ENCODE measurements around the gene MCM5. TPM values are rescaled to one million over a fixed set of nuclear protein-coding genes. Genes with fewer than 3 reads are reported as not detected.
"Not testable (repeated sequence)": the region's sequence is repeated elsewhere in the genome, so short reads cannot be mapped to it uniquely, and the experiment has no call there.

The MCM5 gene
- total RNA-seq, 1 donor, result 21.3 TPM

- no peak overlapping the region for H3K4me3 ChIP-seq (ENCODE audit: low read length)
- no peaks in the 10 kb centered on the region for H3K9me3 ChIP-seq (ENCODE audit: low read depth, low read length)
- H3K27me3 ChIP-seq (ENCODE audit: insufficient read depth, low read length), result no peaks in the 10 kb centered on the region
Measured at GRCh38 chr22:35390933-35391332, 9.0 kb upstream of the MCM5 start.

GRCh38 chr22:35392357-35392756, 7.6 kb upstream of the MCM5 start:
- peaks cover 19% of the 10 kb centered on the region for H3K4me1 ChIP-seq (ENCODE audit: insufficient read depth, low read length)

More at GRCh38 chr22:35390933-35391332, 9.0 kb upstream of the MCM5 start:
- peaks cover 4% of the 10 kb centered on the region for H3K4me1 ChIP-seq (ENCODE audit: insufficient read depth, low read length)

GRCh38 chr22:35393116-35394010, 6.6 kb upstream of the MCM5 start:
- Histone ChIP-seq H3K4me3 (ENCODE audit: low read length) (no peak overlapping the region), H3K9me3 (ENCODE audit: low read depth, low read length) (no peaks in the 10 kb centered on the region), H3K4me1 (ENCODE audit: insufficient read depth, low read length) (peaks cover 25% of the 10 kb centered on the region), H3K27me3 (ENCODE audit: insufficient read depth, low read length) (no peaks in the 10 kb centered on the region)

More at GRCh38 chr22:35392357-35392756, 7.6 kb upstream of the MCM5 start:
- Histone ChIP-seq H3K9me3 (ENCODE audit: low read depth, low read length) (no peaks in the 10 kb centered on the region), H3K4me3 (ENCODE audit: low read length) (no peak overlapping the region), H3K27me3 (ENCODE audit: insufficient read depth, low read length) (no peaks in the 10 kb centered on the region)

GRCh38 chr22:35394011-35394312, 6.0 kb upstream of the MCM5 start:
- peaks cover 25% of the 10 kb centered on the region for H3K4me1 ChIP-seq (ENCODE audit: insufficient read depth, low read length)
- H3K9me3 ChIP-seq (ENCODE audit: low read depth, low read length), result no peaks in the 10 kb centered on the region
- no peak overlapping the region for H3K4me3 ChIP-seq (ENCODE audit: low read length)
- H3K27me3 ChIP-seq (ENCODE audit: insufficient read depth, low read length), result no peaks in the 10 kb centered on the region

- H3K27me3 ChIP-seq (ENCODE audit: insufficient read depth, low read length), result no peaks in the 10 kb centered on the region
- H3K4me1 ChIP-seq (ENCODE audit: insufficient read depth, low read length), result peaks cover 32% of the 10 kb centered on the region
- H3K9me3 ChIP-seq (ENCODE audit: low read depth, low read length), result no peaks in the 10 kb centered on the region
- no peak overlapping the region for H3K4me3 ChIP-seq (ENCODE audit: low read length)
Measured at GRCh38 chr22:35394810-35395563, 5.0 kb upstream of the MCM5 start.

GRCh38 chr22:35396622-35397021, 3.3 kb upstream of the MCM5 start:
- H3K4me1 ChIP-seq (ENCODE audit: insufficient read depth, low read length), result peaks cover 46% of the 10 kb centered on the region
- H3K27me3 ChIP-seq (ENCODE audit: insufficient read depth, low read length); H3K4me3 ChIP-seq (ENCODE audit: low read length); H3K9me3 ChIP-seq (ENCODE audit: low read depth, low read length): not testable (repeated sequence)

- Histone ChIP-seq H3K27me3 (ENCODE audit: insufficient read depth, low read length) (no peaks in the 10 kb centered on the region), H3K9me3 (ENCODE audit: low read depth, low read length) (no peaks in the 10 kb centered on the region), H3K4me1 (ENCODE audit: insufficient read depth, low read length) (peaks cover 51% of the 10 kb centered on the region), H3K4me3 (ENCODE audit: low read length) (no peak overlapping the region)
Measured at GRCh38 chr22:35397095-35397904, 2.6 kb upstream of the MCM5 start.

- H3K4me1 ChIP-seq (ENCODE audit: insufficient read depth, low read length), result peaks cover 59% of the 10 kb centered on the region
- no peaks in the 10 kb centered on the region for H3K27me3 ChIP-seq (ENCODE audit: insufficient read depth, low read length)
- H3K4me3 ChIP-seq (ENCODE audit: low read length), result no peak overlapping the region
- H3K9me3 ChIP-seq (ENCODE audit: low read depth, low read length), result no peaks in the 10 kb centered on the region
Measured at GRCh38 chr22:35398591-35398973, 1.4 kb upstream of the MCM5 start.

- Histone ChIP-seq H3K4me1 (ENCODE audit: insufficient read depth, low read length) (peaks cover 59% of the 10 kb centered on the region), H3K27me3 (ENCODE audit: insufficient read depth, low read length) (no peaks in the 10 kb centered on the region), H3K9me3 (ENCODE audit: low read depth, low read length) (no peaks in the 10 kb centered on the region), H3K4me3 (ENCODE audit: low read length) (peak overlapping the region; percentile 94)
Measured at GRCh38 chr22:35399114-35399677, 744 bp upstream of the MCM5 start.

- no peaks in the 10 kb centered on the region for H3K9me3 ChIP-seq (ENCODE audit: low read depth, low read length)
- peaks cover 59% of the 10 kb centered on the region for H3K4me1 ChIP-seq (ENCODE audit: insufficient read depth, low read length)
- no peaks in the 10 kb centered on the region for H3K27me3 ChIP-seq (ENCODE audit: insufficient read depth, low read length)
- H3K4me3 ChIP-seq (ENCODE audit: low read length), result peak overlapping the region; percentile 94
Measured at GRCh38 chr22:35400501-35400790, 506 bp downstream of the MCM5 start.

- Histone ChIP-seq H3K4me1 (ENCODE audit: insufficient read depth, low read length) (peaks cover 48% of the 10 kb centered on the region), H3K4me3 (ENCODE audit: low read length) (no peak overlapping the region), H3K27me3 (ENCODE audit: insufficient read depth, low read length) (no peaks in the 10 kb centered on the region), H3K9me3 (ENCODE audit: low read depth, low read length) (no peaks in the 10 kb centered on the region)
Measured at GRCh38 chr22:35401863-35402262, 1.9 kb downstream of the MCM5 start.

GRCh38 chr22:35403356-35403755, 3.4 kb downstream of the MCM5 start:
- Histone ChIP-seq H3K4me1 (ENCODE audit: insufficient read depth, low read length) (peaks cover 44% of the 10 kb centered on the region), H3K9me3 (ENCODE audit: low read depth, low read length) (no peaks in the 10 kb centered on the region), H3K27me3 (ENCODE audit: insufficient read depth, low read length) (no peaks in the 10 kb centered on the region), H3K4me3 (ENCODE audit: low read length) (no peak overlapping the region)

GRCh38 chr22:35404176-35404575, 4.2 kb downstream of the MCM5 start:
- Histone ChIP-seq H3K4me3 (ENCODE audit: low read length) (no peak overlapping the region), H3K4me1 (ENCODE audit: insufficient read depth, low read length) (peaks cover 49% of the 10 kb centered on the region), H3K27me3 (ENCODE audit: insufficient read depth, low read length) (no peaks in the 10 kb centered on the region), H3K9me3 (ENCODE audit: low read depth, low read length) (no peaks in the 10 kb centered on the region)

GRCh38 chr22:35406443-35406842, 6.5 kb downstream of the MCM5 start:
- Histone ChIP-seq H3K27me3 (ENCODE audit: insufficient read depth, low read length) (no peaks in the 10 kb centered on the region), H3K9me3 (ENCODE audit: low read depth, low read length) (no peaks in the 10 kb centered on the region), H3K4me3 (ENCODE audit: low read length) (no peak overlapping the region), H3K4me1 (ENCODE audit: insufficient read depth, low read length) (peaks cover 55% of the 10 kb centered on the region)

GRCh38 chr22:35407362-35407761, 7.4 kb downstream of the MCM5 start:
- Histone ChIP-seq H3K4me1 (ENCODE audit: insufficient read depth, low read length) (peaks cover 52% of the 10 kb centered on the region), H3K27me3 (ENCODE audit: insufficient read depth, low read length) (no peaks in the 10 kb centered on the region), H3K9me3 (ENCODE audit: low read depth, low read length) (no peaks in the 10 kb centered on the region), H3K4me3 (ENCODE audit: low read length) (no peak overlapping the region)
